ENCODE results near the gene RNF41. TPM values are rescaled to one million over a fixed set of nuclear protein-coding genes. Genes with fewer than 3 reads are reported as not detected.

RNF41 gene
- total RNA-seq, 1 donor from 2014 or later, result 49.8 TPM

GRCh38 chr12:56219840-56220239, 1.9 kb downstream of the RNF41 start:
- Histone ChIP-seq H3K4me3 (no peak overlapping the region), H3K9me3 (no peaks in the 10 kb centered on the region), H3K4me1 (peaks cover 41% of the 10 kb centered on the region), H3K27ac (peak overlapping the region; percentile 96), H3K27me3 (ENCODE audit: low read depth) (no peaks in the 10 kb centered on the region), H3K36me3 (peaks cover 26% of the 10 kb centered on the region)
- ATAC-seq (no peak), DNase-seq (no peak)
- intact Hi-C loops (cut with DNase I), result no loop called here
- no peak for TF ChIP-seq CTCF (IDR thresholded peaks at IDR 0.05)

GRCh38 chr12:56216461-56216860, 5.3 kb downstream of the RNF41 start:
- Histone ChIP-seq H3K9me3 (no peaks in the 10 kb centered on the region), H3K4me1 (peaks cover 15% of the 10 kb centered on the region), H3K27ac (no peak overlapping the region), H3K36me3 (peaks cover 60% of the 10 kb centered on the region), H3K4me3 (no peak overlapping the region), H3K27me3 (ENCODE audit: low read depth) (no peaks in the 10 kb centered on the region)
- intact Hi-C loops (cut with DNase I), result no loop called here
- DNase-seq (no peak), ATAC-seq (no peak)
- TF ChIP-seq CTCF (IDR thresholded peaks at IDR 0.05), result no peak

- no peak for TF ChIP-seq CTCF (IDR thresholded peaks at IDR 0.05)
- Histone ChIP-seq H3K27me3 (ENCODE audit: low read depth) (no peaks in the 10 kb centered on the region), H3K9me3 (no peaks in the 10 kb centered on the region), H3K4me1 (no peaks in the 10 kb centered on the region), H3K27ac (no peak overlapping the region), H3K36me3 (peaks cover 85% of the 10 kb centered on the region), H3K4me3 (no peak overlapping the region)
- DNase-seq, result no peak
- intact Hi-C loops (cut with DNase I), result no loop called here
- no peak for ATAC-seq
These were observed 7.8 kb downstream of the RNF41 start for GRCh38 chr12:56213878-56214277.

- Histone ChIP-seq H3K27me3 (ENCODE audit: low read depth) (no peaks in the 10 kb centered on the region), H3K27ac (no peak overlapping the region), H3K4me3 (no peak overlapping the region), H3K36me3 (peaks cover 99% of the 10 kb centered on the region), H3K4me1 (no peaks in the 10 kb centered on the region), H3K9me3 (no peaks in the 10 kb centered on the region)
- intact Hi-C loops (cut with DNase I), result no loop called here
- no peak for TF ChIP-seq CTCF (IDR thresholded peaks at IDR 0.05)
- DNase-seq (no peak), ATAC-seq (no peak)
These were observed 9.4 kb downstream of the RNF41 start for GRCh38 chr12:56212361-56212760.

GRCh38 chr12:56208006-56208405, 13.7 kb downstream of the RNF41 start:
- H3K27me3 ChIP-seq (ENCODE audit: low read depth), result no peaks in the 10 kb centered on the region
- peaks cover 84% of the 10 kb centered on the region for H3K36me3 ChIP-seq
- no peaks in the 10 kb centered on the region for H3K4me1 ChIP-seq
- no peak overlapping the region for H3K27ac ChIP-seq
- ATAC-seq, result no peak
- intact Hi-C loops (cut with DNase I), result no loop called here
- no peak overlapping the region for H3K4me3 ChIP-seq
- DNase-seq, result no peak
- TF ChIP-seq CTCF (IDR thresholded peaks at IDR 0.05), result no peak
- no peaks in the 10 kb centered on the region for H3K9me3 ChIP-seq

Data from lower lobe of right lung (tissue), 2 donors.